PC-9 (cell line): Measurements from ENCODE around the gene ABCE1. TPM values are rescaled to one million over a fixed set of nuclear protein-coding genes. Genes with fewer than 3 reads are reported as not detected.

Experiments used
- BruUV-seq: library from RNA; stranded (reverse); fragments of 400-500 nt; replicated peaks from 2 replicates; lab custom pipeline; 2021; lab: Mats Ljungman, UMichigan
- CTCF ChIA-PET: fragments of 300-600 bp; sonication (Branson Sonifier 250); formaldehyde crosslinking; loops from one replicate; lab custom pipeline; 2022; ENCODE audit warnings: antibody characterized with exemption; lab: Charles Lee
- POLR2A ChIA-PET: fragments of 300-600 bp; sonication (Branson Sonifier 250); formaldehyde crosslinking; loops from one replicate; lab custom pipeline; 2022; ENCODE audit warnings: antibody characterized with exemption; ENCODE audit not compliant: unreplicated experiment; lab: Charles Lee
- DNase-seq, 2 experiments: peaks; one replicate each; pipeline versions ENCODE4 v3.0.0 to v3.0.0-alpha.2; 2015 to 2022; ENCODE audit warnings: mixed read lengths in 1 of 2
- H2AFZ ChIP-seq: fragments of 200-600 bp; sonication (generic); 2 replicates; pipeline ENCODE4 v1.8.1; 2017; ENCODE audit warnings: antibody characterized with exemption
- H3F3A ChIP-seq: fragments of 200-600 bp; sonication (generic); 2 replicates; pipeline ENCODE4 v1.8.1; 2017; ENCODE audit warnings: antibody characterized with exemption, mild to moderate bottlenecking, low read depth; ENCODE audit not compliant: insufficient read depth
- H3K27ac ChIP-seq: fragments of 200-600 bp; sonication (generic); 2 replicates; pipeline ENCODE4 v1.6.1; 2016; ENCODE audit warnings: mixed run types
- H3K27me3 ChIP-seq: fragments of 200-600 bp; sonication (generic); 2 replicates; pipeline ENCODE4 v1.6.1; 2016; ENCODE audit warnings: low read depth, mixed run types; ENCODE audit not compliant: insufficient read depth
- H3K36me3 ChIP-seq: fragments of 200-600 bp; sonication (generic); 2 replicates; pipeline ENCODE4 v1.6.1; 2016; ENCODE audit warnings: low read depth, mixed run types
- H3K4me1 ChIP-seq: fragments of 200-600 bp; sonication (generic); replicated peaks from 2 replicates; pipeline ENCODE4 v1.6.1; 2016; ENCODE audit warnings: mixed run types; ENCODE audit not compliant: insufficient read depth
- H3K4me2 ChIP-seq: fragments of 200-600 bp; sonication (generic); 2 replicates; pipeline ENCODE4 v1.6.1; 2017; ENCODE audit warnings: mixed run types
- H3K4me3 ChIP-seq: fragments of 200-600 bp; sonication (generic); 2 replicates; pipeline ENCODE4 v1.6.1; 2016; ENCODE audit warnings: mixed run types
- H3K79me2 ChIP-seq: fragments of 200-600 bp; sonication (generic); 2 replicates; pipeline ENCODE4 v1.6.1; 2017; ENCODE audit warnings: low read depth, mixed run types
- H3K9me2 ChIP-seq: fragments of 200-600 bp; sonication (generic); 2 replicates; pipeline ENCODE4 v1.8.1; 2017; ENCODE audit warnings: mild to moderate bottlenecking; ENCODE audit not compliant: insufficient read depth
- H3K9me3 ChIP-seq: fragments of 200-600 bp; sonication (generic); 2 replicates; pipeline ENCODE4 v1.8.1; 2016; ENCODE audit warnings: low read depth; ENCODE audit not compliant: insufficient read depth
- H4K20me1 ChIP-seq: fragments of 200-600 bp; sonication (generic); 2 replicates; pipeline ENCODE4 v1.8.1; 2017; ENCODE audit not compliant: insufficient read depth
- CTCF ChIP-seq: fragments of 200-600 bp; sonication (generic); conservative IDR thresholded peaks from 2 replicates; pipeline ENCODE4 v1.6.1; 2017; ENCODE audit warnings: mixed run types, antibody characterized with exemption, mild to moderate bottlenecking, moderate library complexity
- EZH2 ChIP-seq: fragments of 200-600 bp; sonication (generic); IDR thresholded peaks from 2 replicates; pipeline ENCODE4 v1.8.0; 2017; ENCODE audit warnings: antibody characterized with exemption, low read depth
- intact Hi-C: fragments of 100-400 bp; cut with micrococcal nuclease; formaldehyde crosslinking; loops from one replicate; pipeline ENCODE4 v1.10.0; 2022; ENCODE audit not compliant: unreplicated experiment
- total RNA-seq: library from RNA; stranded (reverse); gene quantifications from 2 replicates; pipeline ENCODE4 v1.2.3, GENCODE V29; 2021

ABCE1 gene
- total RNA-seq, 1 experiment from 2014 or later: 60.6 TPM

- Histone ChIP-seq H3K27ac (no peak overlapping the region), H3K9me2 (no peaks in the 10 kb centered on the region), H3F3A (peaks cover 9% of the 10 kb centered on the region; the same call in 1 of the 2 replicates), H3K4me3 (no peak overlapping the region), H3K4me2 (no peak overlapping the region), H4K20me1 (peaks cover 4% of the 10 kb centered on the region; the same call in 1 of the 2 replicates), H3K36me3 (peaks cover 20% of the 10 kb centered on the region), H3K4me1 (no peaks in the 10 kb centered on the region), H3K9me3 (no peaks in the 10 kb centered on the region), H2AFZ (no peak overlapping the region), H3K27me3 (no peaks in the 10 kb centered on the region), H3K79me2 (no peaks in the 10 kb centered on the region)
- no TSS peak for BruUV-seq
- intact Hi-C loops: no loop called here
- no peak for TF ChIP-seq EZH2
- TF ChIP-seq CTCF: no peak
- POLR2A ChIA-PET: no interaction called here
- CTCF ChIA-PET: no interaction called here
- no peak for DNase-seq
These were observed 27.3 kb downstream of the ABCE1 start for GRCh38 chr4:145125396-145125795.

GRCh38 chr4:145130130-145130529, 32.0 kb downstream of the ABCE1 start:
- no peaks in the 10 kb centered on the region for H3K79me2 ChIP-seq
- H3K9me2 ChIP-seq: no peaks in the 10 kb centered on the region
- DNase-seq: no peak
- POLR2A ChIA-PET: no interaction called here
- peaks cover 8% of the 10 kb centered on the region; the same call in 1 of the 2 replicates for H3K36me3 ChIP-seq
- intact Hi-C loops: no loop called here
- H3K27ac ChIP-seq: no peak overlapping the region
- no peaks in the 10 kb centered on the region for H3K4me1 ChIP-seq
- BruUV-seq: TSS peak; percentile 20
- no peaks in the 10 kb centered on the region for H4K20me1 ChIP-seq
- H3K9me3 ChIP-seq: no peaks in the 10 kb centered on the region
- CTCF ChIA-PET: no interaction called here
- no peaks in the 10 kb centered on the region for H3K27me3 ChIP-seq
- peaks cover 16% of the 10 kb centered on the region for H3F3A ChIP-seq
- no peak for TF ChIP-seq CTCF
- no peak for TF ChIP-seq EZH2
- no peak overlapping the region for H2AFZ ChIP-seq
- H3K4me3 ChIP-seq: no peak overlapping the region
- H3K4me2 ChIP-seq: no peak overlapping the region

GRCh38 chr4:145130788-145131399, 32.8 kb downstream of the ABCE1 start:
- Histone ChIP-seq H3K27me3 (no peaks in the 10 kb centered on the region), H3F3A (peaks cover 16% of the 10 kb centered on the region), H3K4me3 (no peak overlapping the region), H3K27ac (peak overlapping the region; percentile 6), H3K9me2 (no peaks in the 10 kb centered on the region), H3K9me3 (no peaks in the 10 kb centered on the region), H3K79me2 (no peaks in the 10 kb centered on the region), H3K4me2 (no peak overlapping the region), H3K4me1 (no peaks in the 10 kb centered on the region), H2AFZ (no peak overlapping the region), H3K36me3 (0 out of 2 replicates have a peak, but pooled peaks cover 4% of the 10 kb centered on the region), H4K20me1 (no peaks in the 10 kb centered on the region)
- POLR2A ChIA-PET: no interaction called here
- no TSS peak for BruUV-seq
- no peak for DNase-seq
- intact Hi-C loops: no loop called here
- TF ChIP-seq EZH2: no peak
- no peak for TF ChIP-seq CTCF
- CTCF ChIA-PET: no interaction called here
